GM21717 (cell line): ENCODE data around the gene KIF4B.
A peak's percentile ranks its signal among the peaks of the same experiment; 100 is the strongest.
"Not testable (repeated sequence)": the region's sequence is repeated elsewhere in the genome, so short reads cannot be mapped to it uniquely, and the experiment has no call there.

Experiments
- ATAC-seq: cut with Tn5 transposase; IDR thresholded peaks from one replicate; pipeline ENCODE4 v1.9.1; 2021; ENCODE audit warnings: mild to moderate bottlenecking, moderate library complexity; ENCODE audit not compliant: unreplicated experiment

KIF4B gene

GRCh38 chr5:155013526-155013925, at the start of gene KIF4B:
TSS of gene KIF4B (plus strand) at chr5:155013755. CDS start at chr5:155013860, 105 bp downstream.
- no peak for ATAC-seq

GRCh38 chr5:154966081-154966841, 47.3 kb upstream of the KIF4B start:
- ATAC-seq = no peak

- ATAC-seq = no peak
Observed at GRCh38 chr5:154966874-154967273, 46.7 kb upstream of the KIF4B start.

GRCh38 chr5:154967421-154968024, 46.0 kb upstream of the KIF4B start:
- no peak for ATAC-seq

GRCh38 chr5:154968953-154969352, 44.6 kb upstream of the KIF4B start:
- no peak for ATAC-seq

- ATAC-seq = no peak
Observed at GRCh38 chr5:154970759-154971158, 42.8 kb upstream of the KIF4B start.

GRCh38 chr5:154971501-154971900, 42.1 kb upstream of the KIF4B start:
- ATAC-seq = no peak

GRCh38 chr5:154972476-154973080, 41.0 kb upstream of the KIF4B start:
- ATAC-seq = no peak

- ATAC-seq = not testable (repeated sequence)
Observed at GRCh38 chr5:154976082-154976481, 37.5 kb upstream of the KIF4B start.

- peak; percentile 54 for ATAC-seq
Observed at GRCh38 chr5:154977409-154977808, 36.1 kb upstream of the KIF4B start.

GRCh38 chr5:154978294-154978693, 35.3 kb upstream of the KIF4B start:
- not testable (repeated sequence) for ATAC-seq

GRCh38 chr5:154984946-154985516, 28.5 kb upstream of the KIF4B start:
- ATAC-seq = no peak

- ATAC-seq = no peak
Observed at GRCh38 chr5:154986151-154986550, 27.4 kb upstream of the KIF4B start.

GRCh38 chr5:154989626-154990025, 23.9 kb upstream of the KIF4B start:
- ATAC-seq = no peak

GRCh38 chr5:154993461-154993860, 20.1 kb upstream of the KIF4B start:
- ATAC-seq = no peak

- no peak for ATAC-seq
Observed at GRCh38 chr5:154995679-154996078, 17.9 kb upstream of the KIF4B start.

- no peak for ATAC-seq
Observed at GRCh38 chr5:154997746-154998145, 15.8 kb upstream of the KIF4B start.

- no peak for ATAC-seq
Observed at GRCh38 chr5:154999865-155000264, 13.7 kb upstream of the KIF4B start.

GRCh38 chr5:155001523-155001922, 12.0 kb upstream of the KIF4B start:
- ATAC-seq = no peak

- not testable (repeated sequence) for ATAC-seq
Observed at GRCh38 chr5:155002722-155003121, 10.8 kb upstream of the KIF4B start.

- ATAC-seq = no peak
Observed at GRCh38 chr5:155004138-155004744, 9.3 kb upstream of the KIF4B start.
